A549 (cell line): Measurements from ENCODE around the gene TCP11.

ENCODE experiments used
- CTCF ChIP-seq: fragments of >200 bp; sonication (Bioruptor Twin); formaldehyde crosslinking; IDR thresholded peaks from 3 replicates; pipeline ENCODE4 v1.5.1; 2016
- ELK1 ChIP-seq: fragments of 150-350 bp; IDR thresholded peaks from 2 replicates; pipeline ENCODE4 v1.6.1; 2014; ENCODE audit warnings: low read depth, mild to moderate bottlenecking, low read length
- MAZ ChIP-seq: fragments of 150-350 bp; IDR thresholded peaks from 2 replicates; pipeline ENCODE4 v1.6.1; 2014; ENCODE audit warnings: antibody characterized with exemption, low read depth, low read length, borderline replicate concordance
- POLR2A ChIP-seq: IDR thresholded peaks from 2 replicates; pipeline ENCODE4 v1.6.1; 2012; ENCODE audit warnings: mild to moderate bottlenecking, low read length
- REST ChIP-seq: fragments of 200-600 bp; sonication (generic); IDR thresholded peaks from 2 replicates; pipeline ENCODE4 v1.6.1; 2016; ENCODE audit warnings: antibody characterized with exemption, mild to moderate bottlenecking, moderate library complexity
- ZFP36 ChIP-seq: fragments of 450-650 bp; IDR thresholded peaks from 2 replicates; pipeline ENCODE4 v1.6.1; 2014; ENCODE audit warnings: borderline replicate concordance; ENCODE audit not compliant: partially characterized antibody

- TF ChIP-seq MAZ (no peak), CTCF (no peak), POLR2A (no peak), ZFP36 (no peak), REST (no peak), ELK1 (no peak)
These were observed 69.7 kb downstream of the TCP11 start for GRCh38 chr6:35071347-35071994.
